Activated T-helper 1 cell treated with Interleukin-2 at 50 U/mL for 16 hours (primary cell): ENCODE results near the gene EZH2.

Source experiments
- DNase-seq: peaks from one replicate; pipeline ENCODE4 v3.0.0-alpha.2; 2020; ENCODE audit warnings: low read depth

The EZH2 gene

GRCh38 chr7:148761499-148762278, 122.4 kb downstream of the EZH2 start:
- DNase-seq, result no peak
